ENCODE data around the gene CWC15. TPM values are rescaled to one million over a fixed set of nuclear protein-coding genes. Genes with fewer than 3 reads are reported as not detected.

The CWC15 gene
- total and polyA plus RNA-seq, 9 donors = 35.8 to 65.8 (median 56.0) TPM

- H3K4me1 ChIP-seq (ENCODE audit: insufficient read depth) = no peaks in the 10 kb centered on the region
- H3K4me3 ChIP-seq = no peak overlapping the region
- no peaks in the 10 kb centered on the region for H3K36me3 ChIP-seq
- H3K27ac ChIP-seq = no peak overlapping the region
- no peak for DNase-seq
- WGBS, 3 donors = 49 to 54% (median 50%) methylated on average over 4 of the region's 4 CpGs
- no peaks in the 10 kb centered on the region for H3K9me3 ChIP-seq
- TF ChIP-seq POLR2A (IDR thresholded peaks at IDR 0.05) = no peak
- TF ChIP-seq, protein P1, sequence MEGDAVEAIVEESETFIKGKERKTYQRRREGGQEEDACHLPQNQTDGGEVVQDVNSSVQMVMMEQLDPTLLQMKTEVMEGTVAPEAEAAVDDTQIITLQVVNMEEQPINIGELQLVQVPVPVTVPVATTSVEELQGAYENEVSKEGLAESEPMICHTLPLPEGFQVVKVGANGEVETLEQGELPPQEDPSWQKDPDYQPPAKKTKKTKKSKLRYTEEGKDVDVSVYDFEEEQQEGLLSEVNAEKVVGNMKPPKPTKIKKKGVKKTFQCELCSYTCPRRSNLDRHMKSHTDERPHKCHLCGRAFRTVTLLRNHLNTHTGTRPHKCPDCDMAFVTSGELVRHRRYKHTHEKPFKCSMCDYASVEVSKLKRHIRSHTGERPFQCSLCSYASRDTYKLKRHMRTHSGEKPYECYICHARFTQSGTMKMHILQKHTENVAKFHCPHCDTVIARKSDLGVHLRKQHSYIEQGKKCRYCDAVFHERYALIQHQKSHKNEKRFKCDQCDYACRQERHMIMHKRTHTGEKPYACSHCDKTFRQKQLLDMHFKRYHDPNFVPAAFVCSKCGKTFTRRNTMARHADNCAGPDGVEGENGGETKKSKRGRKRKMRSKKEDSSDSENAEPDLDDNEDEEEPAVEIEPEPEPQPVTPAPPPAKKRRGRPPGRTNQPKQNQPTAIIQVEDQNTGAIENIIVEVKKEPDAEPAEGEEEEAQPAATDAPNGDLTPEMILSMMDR (IDR thresholded peaks at IDR 0.05) = no peak
- intact Hi-C loops (cut with DNase I) = no loop called here
- no peaks in the 10 kb centered on the region for H3K27me3 ChIP-seq
Observed at GRCh38 chr11:94956963-94957362, 16.4 kb downstream of the CWC15 start.

- H3K4me1 ChIP-seq (ENCODE audit: insufficient read depth) = no peaks in the 10 kb centered on the region
Observed at GRCh38 chr11:94954753-94955152, 18.6 kb downstream of the CWC15 start.

DNA sequence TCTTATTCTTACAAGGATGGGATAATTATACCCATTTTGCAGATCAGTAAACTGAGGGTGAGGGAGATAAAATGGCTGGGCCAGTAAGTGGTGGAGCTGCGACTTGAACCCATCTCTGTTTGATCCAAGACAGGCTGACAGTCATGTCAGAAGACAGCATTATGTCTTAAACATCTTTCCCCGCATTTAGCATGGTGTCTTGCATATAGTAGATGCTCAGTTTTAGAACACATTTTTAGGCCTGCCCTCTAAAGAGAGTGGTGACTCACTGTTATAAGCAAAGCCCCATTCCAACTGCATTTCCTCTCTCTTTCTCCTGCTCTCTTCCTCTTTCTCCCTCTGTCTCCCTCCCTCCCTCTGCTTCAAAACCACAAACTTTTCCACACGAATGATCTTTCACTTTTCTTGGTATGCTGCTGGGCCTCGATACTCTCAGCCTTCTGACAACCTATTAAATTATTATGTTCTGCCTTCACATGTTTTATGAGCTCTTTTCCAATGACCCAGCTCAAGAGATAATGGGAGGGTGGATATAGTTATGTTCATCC is 25.2 kb downstream of the CWC15 start:
- TF ChIP-seq EP300 (IDR thresholded peaks at IDR 0.05) (no peak), POLR2A (IDR thresholded peaks at IDR 0.05) (no peak)
- TF ChIP-seq, protein P1 (IDR thresholded peaks at IDR 0.05) = no peak
- Histone ChIP-seq H3K9me3 (no peaks in the 10 kb centered on the region), H3K27ac (no peak overlapping the region), H3K36me3 (no peaks in the 10 kb centered on the region), H3K4me1 (ENCODE audit: insufficient read depth) (no peaks in the 10 kb centered on the region), H3K27me3 (no peaks in the 10 kb centered on the region), H3K4me3 (no peak overlapping the region)
- DNase-seq = no peak
- intact Hi-C loops (cut with DNase I) = no loop called here
- 53 to 57% (median 57%) methylated on average over 4 of the region's 4 CpGs for WGBS, 3 donors

More at GRCh38 chr11:94954753-94955152, 18.6 kb downstream of the CWC15 start:
- WGBS, 3 donors = 14 to 40% (median 31%) methylated on average over 1 of the region's 1 CpG
- H3K4me3 ChIP-seq = no peak overlapping the region
- no peak overlapping the region for H3K27ac ChIP-seq
- no peaks in the 10 kb centered on the region for H3K27me3 ChIP-seq
- no peak for DNase-seq
- no peaks in the 10 kb centered on the region for H3K9me3 ChIP-seq
- H3K36me3 ChIP-seq = no peaks in the 10 kb centered on the region
- TF ChIP-seq, protein P1 (IDR thresholded peaks at IDR 0.05) = no peak
- TF ChIP-seq POLR2A (IDR thresholded peaks at IDR 0.05) = no peak
- no peak for TF ChIP-seq EP300 (IDR thresholded peaks at IDR 0.05)
- intact Hi-C loops (cut with DNase I) = no loop called here

- intact Hi-C loops (cut with DNase I) = no loop called here
- no peaks in the 10 kb centered on the region for H3K9me3 ChIP-seq
- no peaks in the 10 kb centered on the region for H3K4me1 ChIP-seq (ENCODE audit: insufficient read depth)
- H3K27me3 ChIP-seq = no peaks in the 10 kb centered on the region
- no peak for DNase-seq
- TF ChIP-seq, protein P1 (IDR thresholded peaks at IDR 0.05) = no peak
- TF ChIP-seq POLR2A (IDR thresholded peaks at IDR 0.05) (no peak), EP300 (IDR thresholded peaks at IDR 0.05) (no peak)
- no peak overlapping the region for H3K27ac ChIP-seq
- WGBS, 3 donors = 70 to 80% (median 74%) methylated on average over 4 of the region's 4 CpGs
- no peaks in the 10 kb centered on the region for H3K36me3 ChIP-seq
- H3K4me3 ChIP-seq = no peak overlapping the region
Observed at GRCh38 chr11:94946812-94947211, 26.5 kb downstream of the CWC15 start.

Measured in ovary (tissue), 9 donors.